ENCODE measurements around the gene KLHDC1.

DNA sequence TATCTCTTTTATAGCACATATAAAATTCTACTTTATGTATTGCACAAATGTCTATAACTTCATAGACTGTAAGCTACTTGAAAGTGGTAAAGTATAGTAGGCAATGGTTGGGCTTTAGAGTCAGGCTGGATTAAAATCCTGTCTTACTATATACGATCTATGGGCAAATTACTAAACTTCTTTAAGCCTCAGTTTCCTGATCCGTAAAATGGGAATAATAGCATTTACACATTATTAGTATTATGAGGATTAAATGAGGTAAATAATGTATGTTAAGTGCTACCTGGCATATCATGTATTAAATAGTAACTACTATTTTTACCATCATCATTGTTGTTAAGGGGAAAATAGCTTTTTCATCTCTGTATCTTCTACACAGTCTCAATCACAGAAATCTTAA, 19.3 kb upstream of the KLHDC1 start:
- TF ChIP-seq, protein P1, sequence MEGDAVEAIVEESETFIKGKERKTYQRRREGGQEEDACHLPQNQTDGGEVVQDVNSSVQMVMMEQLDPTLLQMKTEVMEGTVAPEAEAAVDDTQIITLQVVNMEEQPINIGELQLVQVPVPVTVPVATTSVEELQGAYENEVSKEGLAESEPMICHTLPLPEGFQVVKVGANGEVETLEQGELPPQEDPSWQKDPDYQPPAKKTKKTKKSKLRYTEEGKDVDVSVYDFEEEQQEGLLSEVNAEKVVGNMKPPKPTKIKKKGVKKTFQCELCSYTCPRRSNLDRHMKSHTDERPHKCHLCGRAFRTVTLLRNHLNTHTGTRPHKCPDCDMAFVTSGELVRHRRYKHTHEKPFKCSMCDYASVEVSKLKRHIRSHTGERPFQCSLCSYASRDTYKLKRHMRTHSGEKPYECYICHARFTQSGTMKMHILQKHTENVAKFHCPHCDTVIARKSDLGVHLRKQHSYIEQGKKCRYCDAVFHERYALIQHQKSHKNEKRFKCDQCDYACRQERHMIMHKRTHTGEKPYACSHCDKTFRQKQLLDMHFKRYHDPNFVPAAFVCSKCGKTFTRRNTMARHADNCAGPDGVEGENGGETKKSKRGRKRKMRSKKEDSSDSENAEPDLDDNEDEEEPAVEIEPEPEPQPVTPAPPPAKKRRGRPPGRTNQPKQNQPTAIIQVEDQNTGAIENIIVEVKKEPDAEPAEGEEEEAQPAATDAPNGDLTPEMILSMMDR (IDR thresholded peaks at IDR 0.05; ENCODE audit: low read depth, low read length, missing input control), result no peak
- TF ChIP-seq, protein P2, sequence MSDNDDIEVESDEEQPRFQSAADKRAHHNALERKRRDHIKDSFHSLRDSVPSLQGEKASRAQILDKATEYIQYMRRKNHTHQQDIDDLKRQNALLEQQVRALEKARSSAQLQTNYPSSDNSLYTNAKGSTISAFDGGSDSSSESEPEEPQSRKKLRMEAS (IDR thresholded peaks at IDR 0.05), result no peak
- TF ChIP-seq GABPA (IDR thresholded peaks at IDR 0.05 in 1 of 2, conservative IDR thresholded peaks at IDR 0.05 in 1 of 2), result no peak
- TF ChIP-seq SP1 (IDR thresholded peaks at IDR 0.05), result no peak
- no peak for TF ChIP-seq TAF1 (conservative IDR thresholded peaks at IDR 0.05)
- TF ChIP-seq RAD21 (IDR thresholded peaks at IDR 0.05), result no peak
- TF ChIP-seq, protein P3, sequence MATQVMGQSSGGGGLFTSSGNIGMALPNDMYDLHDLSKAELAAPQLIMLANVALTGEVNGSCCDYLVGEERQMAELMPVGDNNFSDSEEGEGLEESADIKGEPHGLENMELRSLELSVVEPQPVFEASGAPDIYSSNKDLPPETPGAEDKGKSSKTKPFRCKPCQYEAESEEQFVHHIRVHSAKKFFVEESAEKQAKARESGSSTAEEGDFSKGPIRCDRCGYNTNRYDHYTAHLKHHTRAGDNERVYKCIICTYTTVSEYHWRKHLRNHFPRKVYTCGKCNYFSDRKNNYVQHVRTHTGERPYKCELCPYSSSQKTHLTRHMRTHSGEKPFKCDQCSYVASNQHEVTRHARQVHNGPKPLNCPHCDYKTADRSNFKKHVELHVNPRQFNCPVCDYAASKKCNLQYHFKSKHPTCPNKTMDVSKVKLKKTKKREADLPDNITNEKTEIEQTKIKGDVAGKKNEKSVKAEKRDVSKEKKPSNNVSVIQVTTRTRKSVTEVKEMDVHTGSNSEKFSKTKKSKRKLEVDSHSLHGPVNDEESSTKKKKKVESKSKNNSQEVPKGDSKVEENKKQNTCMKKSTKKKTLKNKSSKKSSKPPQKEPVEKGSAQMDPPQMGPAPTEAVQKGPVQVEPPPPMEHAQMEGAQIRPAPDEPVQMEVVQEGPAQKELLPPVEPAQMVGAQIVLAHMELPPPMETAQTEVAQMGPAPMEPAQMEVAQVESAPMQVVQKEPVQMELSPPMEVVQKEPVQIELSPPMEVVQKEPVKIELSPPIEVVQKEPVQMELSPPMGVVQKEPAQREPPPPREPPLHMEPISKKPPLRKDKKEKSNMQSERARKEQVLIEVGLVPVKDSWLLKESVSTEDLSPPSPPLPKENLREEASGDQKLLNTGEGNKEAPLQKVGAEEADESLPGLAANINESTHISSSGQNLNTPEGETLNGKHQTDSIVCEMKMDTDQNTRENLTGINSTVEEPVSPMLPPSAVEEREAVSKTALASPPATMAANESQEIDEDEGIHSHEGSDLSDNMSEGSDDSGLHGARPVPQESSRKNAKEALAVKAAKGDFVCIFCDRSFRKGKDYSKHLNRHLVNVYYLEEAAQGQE (IDR thresholded peaks at IDR 0.05), result no peak
- TF ChIP-seq EGR1 (IDR thresholded peaks at IDR 0.05; ENCODE audit: low read depth in 2 of 2), result no peak

All from liver (tissue), 3 donors.